ENCODE results near the gene UBE2Z. TPM values are rescaled to one million over a fixed set of nuclear protein-coding genes. Genes with fewer than 3 reads are reported as not detected.

The UBE2Z gene
- polyA plus RNA-seq, 3 donors = 35.8 to 44.7 (median 40.0) TPM

GRCh38 chr17:48930435-48930873 is 22.2 kb downstream of the UBE2Z start:
- H3K36me3 Mint-ChIP-seq = peaks cover 89 to 95% of the 10 kb centered on the region in 2 donors
- Histone ChIP-seq H3K9me3 (replicated peaks in 1 of 2; ENCODE audit: control insufficient read depth in 1 of 2, insufficient read depth in 1 of 2, low read length in 2 of 2) (no peaks in the 10 kb centered on the region), H3K4me3 (replicated peaks in 1 of 3; ENCODE audit: low read depth in 2 of 3, low read length in 3 of 3) (no peak overlapping the region), H3K9ac (ENCODE audit: insufficient read depth, low read length, poor library complexity, severe bottlenecking) (no peak overlapping the region), H3K27ac (ENCODE audit: low read depth in 1 of 2, low read length in 2 of 2) (no peak overlapping the region), H4K20me1 (ENCODE audit: insufficient read depth, low read length) (peaks cover 53% of the 10 kb centered on the region), H3K27me3 (ENCODE audit: control insufficient read depth in 2 of 2, insufficient read depth in 2 of 2, low read length in 2 of 2) (no peaks in the 10 kb centered on the region), H3K79me2 (ENCODE audit: insufficient read depth, low read length) (no peaks in the 10 kb centered on the region), H3K4me1 (ENCODE audit: control insufficient read depth in 1 of 2, insufficient read depth in 2 of 2, low read length in 2 of 2) (peaks cover 0 to 7% of the 10 kb centered on the region in 2 donors), H3K4me2 (replicated peaks; ENCODE audit: extremely low read depth, low read length, poor library complexity, severe bottlenecking) (no peak overlapping the region), H3K36me3 (replicated peaks in 1 of 2; ENCODE audit: control insufficient read depth in 1 of 2, insufficient read depth in 2 of 2, low read length in 2 of 2) (peaks cover 90 to 99% of the 10 kb centered on the region in 2 donors), H2AFZ (ENCODE audit: insufficient read depth, low read depth, low read length, poor library complexity, severe bottlenecking) (no peak overlapping the region)
- no peak for TF ChIP-seq CTCF (IDR thresholded peaks at IDR 0.05)
- H3K4me1 Mint-ChIP-seq = peaks cover 8% of the 10 kb centered on the region
- WGBS (ENCODE audit: insufficient coverage) = no CpG with 5 or more reads among the region's 3 CpGs
- no peaks in the 10 kb centered on the region for H3K9me3 Mint-ChIP-seq
- no peak for DNase-seq
- peaks cover 0 to 3% (median 2%) of the 10 kb centered on the region in 3 donors for H3K27me3 Mint-ChIP-seq (ENCODE audit: low read depth in 3 of 3)
- intact Hi-C loops (cut with micrococcal nuclease) = no loop called here
- H3K4me3 Mint-ChIP-seq = no peak overlapping the region
- H3K27ac Mint-ChIP-seq = peak overlapping the region in 3 of 7 donors; percentile 0 to 28 (median 3)

- no peak for TF ChIP-seq CTCF (IDR thresholded peaks at IDR 0.05)
- peaks cover 31% of the 10 kb centered on the region for H4K20me1 ChIP-seq (ENCODE audit: insufficient read depth, low read length)
- H3K79me2 ChIP-seq (ENCODE audit: insufficient read depth, low read length) = no peaks in the 10 kb centered on the region
- no peaks in the 10 kb centered on the region for H3K27me3 ChIP-seq (ENCODE audit: control insufficient read depth in 2 of 2, insufficient read depth in 2 of 2, low read length in 2 of 2)
- WGBS (ENCODE audit: insufficient coverage) = 100% methylated on average over 4 of the region's 6 CpGs
- no peak overlapping the region for H3K4me3 Mint-ChIP-seq
- H3K4me2 ChIP-seq (replicated peaks; ENCODE audit: extremely low read depth, low read length, poor library complexity, severe bottlenecking) = no peak overlapping the region
- no peak overlapping the region for H3K27ac Mint-ChIP-seq
- H3K27me3 Mint-ChIP-seq (ENCODE audit: low read depth in 3 of 3) = peaks cover 0 to 3% (median 2%) of the 10 kb centered on the region in 3 donors
- H3K9ac ChIP-seq (ENCODE audit: insufficient read depth, low read length, poor library complexity, severe bottlenecking) = no peak overlapping the region
- H3K36me3 Mint-ChIP-seq = peaks cover 82 to 95% of the 10 kb centered on the region in 2 donors
- H2AFZ ChIP-seq (ENCODE audit: insufficient read depth, low read depth, low read length, poor library complexity, severe bottlenecking) = no peak overlapping the region
- no peak for DNase-seq
- peaks cover 87 to 93% of the 10 kb centered on the region in 2 donors for H3K36me3 ChIP-seq (replicated peaks in 1 of 2; ENCODE audit: control insufficient read depth in 1 of 2, insufficient read depth in 2 of 2, low read length in 2 of 2)
- no peaks in the 10 kb centered on the region for H3K9me3 ChIP-seq (replicated peaks in 1 of 2; ENCODE audit: control insufficient read depth in 1 of 2, insufficient read depth in 1 of 2, low read length in 2 of 2)
- H3K9me3 Mint-ChIP-seq = no peaks in the 10 kb centered on the region
- peak overlapping the region in 1 of 2 donors; percentile 31 for H3K27ac ChIP-seq (ENCODE audit: low read depth in 1 of 2, low read length in 2 of 2)
- no peak overlapping the region for H3K4me3 ChIP-seq (replicated peaks in 1 of 3; ENCODE audit: low read depth in 2 of 3, low read length in 3 of 3)
- peaks cover 8% of the 10 kb centered on the region for H3K4me1 Mint-ChIP-seq
- intact Hi-C loops (cut with micrococcal nuclease) = no loop called here
- peaks cover 0 to 7% of the 10 kb centered on the region in 2 donors for H3K4me1 ChIP-seq (ENCODE audit: control insufficient read depth in 1 of 2, insufficient read depth in 2 of 2, low read length in 2 of 2)
Observed at GRCh38 chr17:48933035-48933434, 24.8 kb downstream of the UBE2Z start.

Data from CD14-positive monocyte (primary cell).